GM12892 (cell line): ENCODE results near the gene CIPC.

ENCODE experiments used
- POLR2A ChIP-seq: IDR thresholded peaks from 2 replicates; pipeline ENCODE4 v1.6.1; 2011; ENCODE audit warnings: low read depth, low read length, control low read depth
- POLR2AphosphoS5 ChIP-seq: IDR thresholded peaks from 2 replicates; pipeline ENCODE4 v1.6.1; 2011; ENCODE audit warnings: low read depth, low read length, control low read depth
- TAF1 ChIP-seq: IDR thresholded peaks from 2 replicates; pipeline ENCODE4 v1.6.1; 2011; ENCODE audit warnings: low read depth, mild to moderate bottlenecking, control low read depth, low read length, borderline replicate concordance

- TF ChIP-seq POLR2A (no peak; the same call in 1 of the 2 replicates), POLR2AphosphoS5 (no peak), TAF1 (no peak)
Measured at GRCh38 chr14:77098529-77099353, 683 bp downstream of the CIPC start.
